Stimulated activated CD4-positive, alpha-beta T cell treated with anti-CD3 and anti-CD28 coated beads, Interleukin-12 subunit alpha, Interleukin-12 subunit beta, amount 100 ng/mL, for 24 hours (primary cell): ENCODE measurements around the gene PCBP2.
A peak's percentile ranks its signal among the peaks of the same experiment; 100 is the strongest.
"Not testable (repeated sequence)": the region's sequence is repeated elsewhere in the genome, so short reads cannot be mapped to it uniquely, and the experiment has no call there.

Experiments used
- DNase-seq, 2 experiments: peaks; one replicate each; pipeline ENCODE4 v3.0.0-alpha.2; 2020; ENCODE audit warnings: low read depth in 2 of 2

PCBP2 gene

GRCh38 chr12:53451661-53452158 is at the start of gene PCBP2:
Gene PCBP2 (plus strand): TSS chr12:53452102. CDS start chr12:53454801, 2,699 bp downstream.
- peak; percentile 96 for DNase-seq

- not testable (repeated sequence) for DNase-seq
Observed at GRCh38 chr12:53402351-53402750, 49.6 kb upstream of the PCBP2 start.

GRCh38 chr12:53402871-53403270 is 49.0 kb upstream of the PCBP2 start:
- DNase-seq, result no peak

GRCh38 chr12:53410951-53411350 is 41.0 kb upstream of the PCBP2 start:
- no peak for DNase-seq

GRCh38 chr12:53413485-53414204 is 38.3 kb upstream of the PCBP2 start:
- DNase-seq, result no peak

DNA sequence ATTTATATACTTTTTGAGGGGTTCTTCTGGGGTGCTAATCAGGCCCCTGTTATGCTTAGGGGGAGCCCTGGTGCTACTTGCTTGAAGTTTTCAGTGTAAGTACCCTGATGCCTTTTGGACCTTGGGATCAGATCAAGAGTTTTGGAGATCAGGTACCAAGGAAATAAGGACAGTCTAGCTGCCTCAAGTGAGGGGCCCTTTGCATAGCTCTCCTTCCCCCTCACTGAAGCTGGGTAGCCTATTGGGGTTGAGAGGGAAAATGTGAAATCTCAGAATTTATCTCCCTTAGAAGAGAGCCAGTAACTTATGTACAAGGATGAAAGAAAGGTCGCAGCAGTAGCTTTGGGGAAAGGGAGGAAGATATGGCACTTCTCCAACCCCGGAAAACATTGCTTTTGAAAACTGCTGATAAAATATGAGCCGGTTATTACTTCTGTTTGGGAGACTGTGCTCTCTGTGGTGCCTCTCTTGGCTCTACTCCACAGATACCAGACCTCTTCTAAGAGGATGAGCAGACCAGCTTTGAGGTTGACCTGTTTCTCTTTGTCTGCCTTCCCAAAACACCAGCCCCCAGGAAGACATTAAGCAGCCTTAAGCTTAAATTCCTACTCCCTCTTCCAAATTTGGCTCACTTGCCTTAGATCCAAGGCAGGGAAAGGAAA is 37.0 kb upstream of the PCBP2 start:
- no peak for DNase-seq

DNA sequence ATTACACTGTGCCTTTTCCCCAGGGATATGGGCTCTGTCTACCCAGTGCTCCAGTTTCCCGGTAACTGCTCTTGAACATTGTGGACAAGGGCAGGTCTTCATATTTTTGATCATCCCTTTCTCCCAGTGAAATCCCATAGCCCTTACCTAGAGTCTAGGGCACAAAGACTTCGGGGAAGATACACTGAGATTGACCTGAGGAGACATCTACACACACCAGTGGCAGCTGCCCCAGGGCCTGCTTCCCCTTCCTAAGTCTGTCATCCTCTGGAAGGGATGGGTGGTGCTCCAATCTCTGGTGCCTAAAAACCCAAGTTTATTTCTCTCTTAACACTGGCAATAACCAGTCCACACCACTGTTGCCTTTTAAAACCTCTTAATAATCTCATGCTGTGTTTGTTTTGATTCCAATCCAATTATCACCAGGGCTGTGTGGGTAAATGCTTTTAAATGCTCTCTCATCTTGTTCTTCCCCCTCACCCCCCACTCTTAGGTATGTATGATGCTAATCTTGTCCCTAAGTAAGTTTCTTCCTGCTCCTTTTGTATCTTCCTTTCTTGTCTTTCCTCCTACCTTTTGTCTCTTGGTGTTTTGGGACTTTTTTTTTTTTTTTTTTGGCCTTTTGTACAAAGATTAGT is 36.0 kb upstream of the PCBP2 start:
- not testable (repeated sequence) for DNase-seq

- DNase-seq, result not testable (repeated sequence)
Observed at GRCh38 chr12:53417291-53417816, 34.5 kb upstream of the PCBP2 start.

GRCh38 chr12:53418221-53418620 is 33.7 kb upstream of the PCBP2 start:
- DNase-seq, result no peak

DNA sequence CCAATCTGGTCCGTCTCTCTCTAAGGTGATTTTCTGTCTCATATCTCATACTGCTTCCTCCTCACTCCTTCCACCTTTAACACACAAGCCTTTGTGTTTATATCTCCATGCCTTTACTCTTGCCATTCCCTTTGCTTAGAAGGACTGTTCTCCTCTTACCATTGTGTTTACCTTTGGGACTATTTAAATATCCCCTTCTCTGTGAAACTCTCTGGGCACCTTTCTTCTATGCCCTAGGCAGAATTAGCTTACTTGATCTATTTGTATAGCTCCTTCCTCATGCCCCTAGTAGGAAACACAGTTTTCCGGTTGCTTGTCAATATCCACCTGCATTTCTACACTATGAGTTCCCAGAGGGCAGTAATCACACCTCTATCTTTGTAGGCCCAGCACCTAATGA is 32.1 kb upstream of the PCBP2 start:
- DNase-seq, result no peak

GRCh38 chr12:53422247-53422646 is 29.7 kb upstream of the PCBP2 start:
- DNase-seq, result not testable (repeated sequence)

DNA sequence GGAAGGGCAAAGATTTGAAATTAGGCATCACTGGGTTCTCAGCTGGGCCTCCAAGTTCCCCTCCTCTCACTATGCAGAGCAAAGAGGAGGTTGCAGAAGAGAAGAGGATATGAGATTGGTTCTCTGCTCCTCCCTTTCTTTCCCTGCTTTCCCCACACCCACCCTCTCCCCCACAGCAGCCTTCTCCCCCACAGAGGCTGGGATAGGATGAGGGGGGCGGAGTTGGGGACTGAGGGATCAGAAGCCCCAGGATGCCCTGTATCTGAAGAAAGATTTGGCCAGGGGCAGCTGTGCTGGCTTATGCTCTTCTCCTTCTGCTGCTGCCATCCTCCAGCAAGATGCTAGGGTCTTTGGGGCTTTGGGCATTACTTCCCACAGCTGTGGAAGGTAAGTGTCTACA is 28.3 kb upstream of the PCBP2 start, which contains the start of gene AMHR2:
AMHR2 (plus strand) TSS at position 259 of the 400 bp plus-strand sequence; CDS start at position 339, 80 bp downstream.
- no peak for DNase-seq

DNA sequence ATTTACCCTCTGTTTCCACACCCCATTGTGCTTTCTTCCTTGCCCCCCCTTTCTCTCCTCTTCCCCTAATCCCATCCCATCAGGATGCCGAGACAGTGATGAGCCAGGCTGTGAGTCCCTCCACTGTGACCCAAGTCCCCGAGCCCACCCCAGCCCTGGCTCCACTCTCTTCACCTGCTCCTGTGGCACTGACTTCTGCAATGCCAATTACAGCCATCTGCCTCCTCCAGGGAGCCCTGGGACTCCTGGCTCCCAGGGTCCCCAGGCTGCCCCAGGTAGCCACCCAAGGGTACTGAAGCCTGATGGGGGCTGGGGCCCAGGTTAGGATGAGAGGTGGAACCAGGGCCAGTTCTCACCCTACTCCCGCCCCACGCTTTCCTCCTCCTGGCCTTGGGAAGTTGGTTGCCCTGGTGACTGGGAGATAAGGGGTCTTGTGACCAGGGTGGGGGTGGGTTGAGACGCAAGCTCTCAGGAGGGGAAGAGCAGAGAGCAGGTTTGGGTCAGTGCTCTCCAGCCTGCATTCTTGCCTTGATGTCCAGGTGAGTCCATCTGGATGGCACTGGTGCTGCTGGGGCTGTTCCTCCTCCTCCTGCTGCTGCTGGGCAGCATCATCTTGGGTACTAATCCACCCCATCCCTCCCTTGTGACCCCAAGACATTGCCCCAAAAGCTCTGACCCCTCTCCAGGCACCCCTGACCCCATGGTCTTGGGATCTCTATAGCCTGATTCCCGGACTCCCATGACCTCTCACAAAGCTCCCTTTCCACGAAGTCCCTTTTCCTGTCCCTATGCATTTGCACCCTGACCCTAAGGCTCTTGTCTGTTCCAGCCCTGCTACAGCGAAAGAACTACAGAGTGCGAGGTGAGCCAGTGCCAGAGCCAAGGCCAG is 27.0 kb upstream of the PCBP2 start:
- DNase-seq, result no peak

GRCh38 chr12:53425515-53426150 is 26.3 kb upstream of the PCBP2 start:
- DNase-seq, result no peak

DNA sequence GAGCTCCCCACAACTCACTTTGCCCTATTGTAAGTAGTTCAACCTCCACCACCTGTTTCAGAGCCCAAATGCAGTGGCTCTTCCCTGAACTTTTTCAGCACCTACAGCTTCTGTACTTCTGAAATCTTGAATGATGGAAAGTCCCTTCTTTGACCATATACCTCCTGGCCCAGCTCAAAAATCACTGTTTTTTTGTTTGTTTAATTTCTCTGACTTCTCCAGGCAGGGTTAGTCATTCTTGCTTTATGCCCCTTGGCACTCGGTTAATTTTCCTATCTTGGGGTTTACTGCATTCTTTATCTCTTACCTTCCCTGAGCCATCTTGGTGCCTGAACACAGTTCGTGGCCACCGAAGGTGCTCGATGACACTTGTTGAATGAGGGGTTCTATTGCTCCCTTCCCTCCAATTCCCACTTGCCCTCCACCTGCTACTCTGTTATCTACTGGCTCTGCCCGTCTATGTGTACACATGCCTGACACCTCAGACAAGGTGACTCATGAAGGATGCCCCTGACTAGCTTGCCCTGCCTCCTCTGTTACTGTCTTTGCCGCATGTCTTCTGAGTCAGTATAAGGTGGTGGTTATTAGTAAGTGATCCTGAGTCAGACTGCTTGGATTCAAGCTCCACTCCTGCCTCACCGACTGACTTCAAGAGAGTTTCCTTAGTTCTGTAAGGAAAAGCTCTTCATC is 23.9 kb upstream of the PCBP2 start:
- DNase-seq, result peak in 1 of 2 experiments; percentile 22

- DNase-seq, result no peak
Observed at GRCh38 chr12:53428741-53429140, 23.2 kb upstream of the PCBP2 start.

DNA sequence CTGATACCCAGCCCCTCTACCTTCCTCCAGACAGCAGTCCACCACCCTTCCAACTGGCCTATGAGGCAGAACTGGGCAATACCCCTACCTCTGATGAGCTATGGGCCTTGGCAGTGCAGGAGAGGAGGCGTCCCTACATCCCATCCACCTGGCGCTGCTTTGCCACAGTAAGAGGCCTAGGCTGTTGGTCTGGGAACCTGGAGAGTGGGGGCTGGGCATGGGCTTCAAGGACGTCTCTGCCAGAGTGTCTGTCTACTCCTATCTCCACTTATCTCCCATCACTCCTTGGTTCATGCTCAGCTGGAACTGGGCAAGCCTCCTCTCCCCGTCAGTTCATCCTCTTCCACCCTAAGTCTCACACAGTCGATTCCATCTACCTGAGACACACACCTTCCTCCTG is 21.8 kb upstream of the PCBP2 start:
- DNase-seq, result no peak

GRCh38 chr12:53431187-53431586 is 20.7 kb upstream of the PCBP2 start:
- no peak for DNase-seq

GRCh38 chr12:53435326-53435725 is 16.6 kb upstream of the PCBP2 start:
- not testable (repeated sequence) for DNase-seq

- DNase-seq, result not testable (repeated sequence)
Observed at GRCh38 chr12:53439582-53439981, 12.3 kb upstream of the PCBP2 start.
